GM12878 (cell line): ENCODE measurements around the gene DNAJA4. TPM values are rescaled to one million over a fixed set of nuclear protein-coding genes. Genes with fewer than 3 reads are reported as not detected.

ENCODE experiments used
- ATAC-seq: fragments of 200-7000 bp; cut with Tn5 transposase; 3 replicates; pipeline ENCODE4 v1.9.1; 2020; ENCODE audit warnings: mild to moderate bottlenecking, moderate library complexity
- BruUV-seq: library from RNA; stranded (reverse); fragments of 400-500 nt; replicated peaks from 2 replicates; lab custom pipeline; 2021; lab: Mats Ljungman, UMichigan
- CTCF ChIA-PET: fragments of 300-600 bp; sonication (Branson Sonifier 250); formaldehyde crosslinking; extraction: SDS; loops from one replicate; lab custom pipeline; 2021; ENCODE audit warnings: inconsistent platforms; lab: Yijun Ruan, JAX
- POLR2A ChIA-PET: fragments of 350-600 bp; formaldehyde crosslinking; extraction: SDS; loops from one replicate; lab custom pipeline; 2021; ENCODE audit warnings: inconsistent platforms; lab: Charles Lee
- RAD21 ChIA-PET: fragments of 300-600 bp; sonication (Branson Sonifier 250); formaldehyde crosslinking; loops from one replicate; lab custom pipeline; 2023; ENCODE audit warnings: antibody characterized with exemption; ENCODE audit not compliant: unreplicated experiment; lab: Charles Lee
- SMC1A ChIA-PET: fragments of 300-600 bp; sonication (Branson Sonifier 250); formaldehyde crosslinking; loops from one replicate; lab custom pipeline; 2023; ENCODE audit not compliant: unreplicated experiment, uncharacterized antibody; lab: Charles Lee
- DNase-seq: peaks from one replicate; pipeline ENCODE4 v3.0.0-alpha.2; 2011; ENCODE audit warnings: low read depth, low spot score
- FAIRE-seq: peaks from 3 replicates; lab custom pipeline; 2011; peaks lifted over from hg19 to GRCh38; lab: Jason Lieb, UNC
- H2AFZ ChIP-seq: 2 replicates; pipeline ENCODE4 v1.6.0; 2011; ENCODE audit warnings: low read depth, low read length, control low read depth; ENCODE audit not compliant: control insufficient read depth
- H3K27ac ChIP-seq: 2 replicates; pipeline ENCODE4 v1.5.1; 2011; ENCODE audit warnings: control low read depth; ENCODE audit not compliant: control insufficient read depth, insufficient read depth
- H3K27me3 ChIP-seq, 2 experiments: replicated peaks in 1 of 2; 2 replicates each; pipeline versions ENCODE4 v1.6.0 to v1.6.1; 2011; ENCODE audit warnings: low read length in 1 of 2; ENCODE audit not compliant: control insufficient read depth in 2 of 2, insufficient read depth in 2 of 2
- H3K36me3 ChIP-seq, 2 experiments: 2 replicates each; pipeline ENCODE4 v1.5.1; 2011; ENCODE audit warnings: low read length in 1 of 2; ENCODE audit not compliant: control insufficient read depth in 2 of 2, insufficient read depth in 2 of 2
- H3K4me1 ChIP-seq: 2 replicates; pipeline ENCODE4 v1.6.1; 2011; ENCODE audit warnings: mild to moderate bottlenecking, low read length, moderate library complexity, mixed read lengths; ENCODE audit not compliant: control insufficient read depth, insufficient read depth
- H3K4me2 ChIP-seq: 2 replicates; pipeline ENCODE4 v1.6.0; 2011; ENCODE audit warnings: control low read depth; ENCODE audit not compliant: control insufficient read depth, insufficient read depth
- H3K4me3 ChIP-seq: fragments of 200-600 bp; sonication (generic); 2 replicates; pipeline ENCODE4 v1.5.1; 2016
- H3K79me2 ChIP-seq: 2 replicates; pipeline ENCODE4 v1.6.0; 2011; ENCODE audit warnings: low read length; ENCODE audit not compliant: control insufficient read depth, insufficient read depth
- H3K9ac ChIP-seq: 2 replicates; pipeline ENCODE4 v1.8.0; 2011; ENCODE audit warnings: low read length, control low read depth, mixed read lengths; ENCODE audit not compliant: control insufficient read depth, insufficient read depth
- H3K9me3 ChIP-seq: replicated peaks from 3 replicates; pipeline ENCODE4 v1.5.1; 2011; ENCODE audit warnings: mild to moderate bottlenecking, low read length; ENCODE audit not compliant: control insufficient read depth, insufficient read depth
- H4K20me1 ChIP-seq: 2 replicates; pipeline ENCODE4 v1.6.0; 2011; ENCODE audit not compliant: control insufficient read depth, insufficient read depth
- ATF3 ChIP-seq: IDR thresholded peaks from 2 replicates; pipeline ENCODE4 v1.6.1; 2011; ENCODE audit warnings: low read depth, mild to moderate bottlenecking, low read length, moderate library complexity, borderline replicate concordance; ENCODE audit errors: extremely low read depth
- BHLHE40 ChIP-seq, 2 experiments: fragments of 450-650 bp in 1 of 2; IDR thresholded peaks; 2 replicates each; pipeline ENCODE4 v1.6.1; 2011 to 2017; ENCODE audit warnings: low read depth in 2 of 2, borderline replicate concordance in 1 of 2, improper control_type of control experiment in 1 of 2, low read length in 1 of 2, mild to moderate bottlenecking in 1 of 2
- CHD2 ChIP-seq: IDR thresholded peaks from 2 replicates; pipeline ENCODE4 v1.6.1; 2011; ENCODE audit warnings: low read depth, low read length, improper control_type of control experiment, borderline replicate concordance
- CREM ChIP-seq: IDR thresholded peaks from 2 replicates; pipeline ENCODE4 v1.6.1; 2014; ENCODE audit warnings: antibody characterized with exemption, low read depth
- EED ChIP-seq: sonication (generic); IDR thresholded peaks from 2 replicates; pipeline ENCODE4 v1.6.1; 2016; ENCODE audit warnings: antibody characterized with exemption, low read depth
- EP300 ChIP-seq, 2 experiments: fragments of 150-350 bp in 1 of 2; IDR thresholded peaks; 2 replicates each; pipeline ENCODE4 v1.6.1; 2011 to 2012; ENCODE audit warnings: low read depth in 2 of 2, low read length in 2 of 2, borderline replicate concordance in 1 of 2, improper control_type of control experiment in 1 of 2, inconsistent platforms in 1 of 2; ENCODE audit not compliant: control insufficient read depth in 1 of 2
- MTA3 ChIP-seq: IDR thresholded peaks from 2 replicates; pipeline ENCODE4 v1.6.1; 2012; ENCODE audit warnings: low read length, inconsistent platforms, borderline replicate concordance
- PAX5 ChIP-seq: IDR thresholded peaks from 2 replicates; pipeline ENCODE4 v1.6.1; 2011; ENCODE audit warnings: low read depth, low read length, borderline replicate concordance
- POLR2AphosphoS2 ChIP-seq: IDR thresholded peaks from 2 replicates; pipeline ENCODE4 v1.6.1; 2011; ENCODE audit warnings: low read depth, mild to moderate bottlenecking, low read length, improper control_type of control experiment, moderate library complexity
- RFX5 ChIP-seq: IDR thresholded peaks from 2 replicates; pipeline ENCODE4 v1.6.1; 2011; ENCODE audit warnings: low read depth, low read length, improper control_type of control experiment
- SMAD1 ChIP-seq: fragments of 450-650 bp; IDR thresholded peaks from 2 replicates; pipeline ENCODE4 v1.6.1; 2018; ENCODE audit warnings: mild to moderate bottlenecking, low read depth; ENCODE audit not compliant: partially characterized antibody
- ZZZ3 ChIP-seq: IDR thresholded peaks from 2 replicates; pipeline ENCODE4 v1.6.1; 2011; ENCODE audit warnings: low read depth; ENCODE audit not compliant: control insufficient read depth, insufficient read length
- WGBS: methylation state at CpG from one replicate; pipeline ENCODE4 v1.1.6; 2016; ENCODE audit warnings: low lambda C conversion rate; ENCODE audit not compliant: insufficient replicate concordance, insufficient coverage; ENCODE audit errors: missing lambda C conversion rate; 5-methylcytosine and 5-hydroxymethylcytosine counted together
- in situ Hi-C: fragments of 300-500 bp; cut with MboI; formaldehyde crosslinking; loops from 9 replicates; pipeline ENCODE4 v1.14.3; 2018; ENCODE audit warnings: mixed read lengths
- intact Hi-C: fragments of 100-400 bp; cut with micrococcal nuclease; formaldehyde crosslinking; loops from one replicate; pipeline ENCODE4 v1.14.2; 2022; ENCODE audit not compliant: unreplicated experiment
- polyA plus RNA-seq, 11 experiments: library from polyadenylated mRNA; depleted of rRNA in 4 of 11; unstranded in 6 of 11; stranded (reverse) in 5 of 11; fragments of >200 nt; fragmentation: Nextera tagmentation in 4 of 11; fragmentation: Illumina TruSeq in 1 of 11; extraction: Ambion mirVana in 4 of 11; extraction: Trizol in 1 of 11; gene quantifications; 1 replicate in 1 of 11; 2 replicates in 10 of 11; pipeline versions ENCODE4 v1.2.1 to v1.2.3, GENCODE V29; 2011 to 2016; ENCODE audit warnings: inconsistent platforms in 2 of 11, missing spikeins in 2 of 11, low read depth in 1 of 11
- total RNA-seq, 4 experiments: library from RNA; depleted of rRNA in 3 of 4; stranded (reverse); fragments of >200 nt in 3 of 4; fragmentation: Illumina TruSeq in 1 of 4; extraction: Trizol in 1 of 4; gene quantifications; 2 replicates each; pipeline versions ENCODE4 v1.2.1 to v1.2.3, GENCODE V29; 2013 to 2021
- TF ChIP-seq, protein P1 (sequence below): fragments of 450-650 bp; IDR thresholded peaks from 2 replicates; pipeline ENCODE4 v1.6.1; 2016; ENCODE audit warnings: mild to moderate bottlenecking, moderate library complexity, borderline replicate concordance
- TF ChIP-seq, protein P2 (sequence below): fragments of 450-650 bp; IDR thresholded peaks from 2 replicates; pipeline ENCODE4 v1.6.1; 2017; ENCODE audit warnings: antibody characterized with exemption, mild to moderate bottlenecking, moderate library complexity

DNAJA4 gene
- total and polyA plus RNA-seq, 10 of the 15 experiments (the other 5 are each of a cell fraction or from before 2014, with no cell fraction given): 0.01 to 10.4 (median 4.1) TPM

DNA sequence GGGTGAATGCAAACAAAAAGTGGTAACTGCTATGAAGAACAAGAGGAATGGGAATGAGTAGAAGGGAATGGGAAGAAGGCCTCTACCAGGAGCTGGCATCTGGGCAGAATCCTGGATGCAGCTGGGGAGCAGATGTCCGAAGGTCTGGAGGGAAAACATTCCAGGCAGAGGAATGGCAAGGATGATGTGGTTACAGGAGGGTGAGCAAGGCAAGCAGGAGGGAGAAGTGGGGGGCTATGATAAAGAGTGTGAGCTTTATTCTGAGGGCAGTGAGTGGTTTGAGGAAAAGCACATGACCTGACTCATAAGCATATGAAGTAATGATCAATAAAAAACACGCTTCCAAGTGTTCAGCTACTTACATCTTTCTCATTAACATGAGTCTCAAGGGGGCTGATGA, 18.0 kb downstream of the DNAJA4 start:
- RAD21 ChIA-PET: no interaction called here
- TF ChIP-seq EP300 (IDR thresholded peaks at IDR 0.05; ENCODE audit: borderline replicate concordance in 1 of 2, control insufficient read depth in 1 of 2, low read depth in 2 of 2, low read length in 2 of 2) (no peak), ZZZ3 (no peak), MTA3 (no peak), ATF3 (no peak), POLR2AphosphoS2 (no peak), RFX5 (no peak), CHD2 (no peak), EED (no peak), BHLHE40 (IDR thresholded peaks at IDR 0.05; ENCODE audit: borderline replicate concordance in 1 of 2, low read depth in 2 of 2, low read length in 1 of 2) (no peak), SMAD1 (no peak), CREM (no peak), PAX5 (no peak)
- TF ChIP-seq, protein P1, sequence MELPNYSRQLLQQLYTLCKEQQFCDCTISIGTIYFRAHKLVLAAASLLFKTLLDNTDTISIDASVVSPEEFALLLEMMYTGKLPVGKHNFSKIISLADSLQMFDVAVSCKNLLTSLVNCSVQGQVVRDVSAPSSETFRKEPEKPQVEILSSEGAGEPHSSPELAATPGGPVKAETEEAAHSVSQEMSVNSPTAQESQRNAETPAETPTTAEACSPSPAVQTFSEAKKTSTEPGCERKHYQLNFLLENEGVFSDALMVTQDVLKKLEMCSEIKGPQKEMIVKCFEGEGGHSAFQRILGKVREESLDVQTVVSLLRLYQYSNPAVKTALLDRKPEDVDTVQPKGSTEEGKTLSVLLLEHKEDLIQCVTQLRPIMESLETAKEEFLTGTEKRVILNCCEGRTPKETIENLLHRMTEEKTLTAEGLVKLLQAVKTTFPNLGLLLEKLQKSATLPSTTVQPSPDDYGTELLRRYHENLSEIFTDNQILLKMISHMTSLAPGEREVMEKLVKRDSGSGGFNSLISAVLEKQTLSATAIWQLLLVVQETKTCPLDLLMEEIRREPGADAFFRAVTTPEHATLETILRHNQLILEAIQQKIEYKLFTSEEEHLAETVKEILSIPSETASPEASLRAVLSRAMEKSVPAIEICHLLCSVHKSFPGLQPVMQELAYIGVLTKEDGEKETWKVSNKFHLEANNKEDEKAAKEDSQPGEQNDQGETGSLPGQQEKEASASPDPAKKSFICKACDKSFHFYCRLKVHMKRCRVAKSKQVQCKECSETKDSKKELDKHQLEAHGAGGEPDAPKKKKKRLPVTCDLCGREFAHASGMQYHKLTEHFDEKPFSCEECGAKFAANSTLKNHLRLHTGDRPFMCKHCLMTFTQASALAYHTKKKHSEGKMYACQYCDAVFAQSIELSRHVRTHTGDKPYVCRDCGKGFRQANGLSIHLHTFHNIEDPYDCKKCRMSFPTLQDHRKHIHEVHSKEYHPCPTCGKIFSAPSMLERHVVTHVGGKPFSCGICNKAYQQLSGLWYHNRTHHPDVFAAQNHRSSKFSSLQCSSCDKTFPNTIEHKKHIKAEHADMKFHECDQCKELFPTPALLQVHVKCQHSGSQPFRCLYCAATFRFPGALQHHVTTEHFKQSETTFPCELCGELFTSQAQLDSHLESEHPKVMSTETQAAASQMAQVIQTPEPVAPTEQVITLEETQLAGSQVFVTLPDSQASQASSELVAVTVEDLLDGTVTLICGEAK: no peak
- TF ChIP-seq, protein P2, sequence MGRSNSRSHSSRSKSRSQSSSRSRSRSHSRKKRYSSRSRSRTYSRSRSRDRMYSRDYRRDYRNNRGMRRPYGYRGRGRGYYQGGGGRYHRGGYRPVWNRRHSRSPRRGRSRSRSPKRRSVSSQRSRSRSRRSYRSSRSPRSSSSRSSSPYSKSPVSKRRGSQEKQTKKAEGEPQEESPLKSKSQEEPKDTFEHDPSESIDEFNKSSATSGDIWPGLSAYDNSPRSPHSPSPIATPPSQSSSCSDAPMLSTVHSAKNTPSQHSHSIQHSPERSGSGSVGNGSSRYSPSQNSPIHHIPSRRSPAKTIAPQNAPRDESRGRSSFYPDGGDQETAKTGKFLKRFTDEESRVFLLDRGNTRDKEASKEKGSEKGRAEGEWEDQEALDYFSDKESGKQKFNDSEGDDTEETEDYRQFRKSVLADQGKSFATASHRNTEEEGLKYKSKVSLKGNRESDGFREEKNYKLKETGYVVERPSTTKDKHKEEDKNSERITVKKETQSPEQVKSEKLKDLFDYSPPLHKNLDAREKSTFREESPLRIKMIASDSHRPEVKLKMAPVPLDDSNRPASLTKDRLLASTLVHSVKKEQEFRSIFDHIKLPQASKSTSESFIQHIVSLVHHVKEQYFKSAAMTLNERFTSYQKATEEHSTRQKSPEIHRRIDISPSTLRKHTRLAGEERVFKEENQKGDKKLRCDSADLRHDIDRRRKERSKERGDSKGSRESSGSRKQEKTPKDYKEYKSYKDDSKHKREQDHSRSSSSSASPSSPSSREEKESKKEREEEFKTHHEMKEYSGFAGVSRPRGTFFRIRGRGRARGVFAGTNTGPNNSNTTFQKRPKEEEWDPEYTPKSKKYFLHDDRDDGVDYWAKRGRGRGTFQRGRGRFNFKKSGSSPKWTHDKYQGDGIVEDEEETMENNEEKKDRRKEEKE: no peak

More for the DNA sequence above, 18.0 kb downstream of the DNAJA4 start:
- FAIRE-seq: no peak
- ChIA-PET POLR2A (interaction anchor here (0.6 kb wide), 1 partner anchor 18 kb away, joined by 3 read pairs; no protein-coding TSS in a partner anchor), SMC1A (interaction anchor here (1.1 to 1.8 kb wide), 3 partner anchors 10 to 17 kb away, joined by 3 to 5 read pairs (median 4); partner anchors contain the start of gene SKIC8), CTCF (interaction anchor here (0.9 to 1.6 kb wide), 5 partner anchors 9 to 316 kb away, joined by 3 to 7 read pairs (median 3); no protein-coding TSS in a partner anchor)
- no peak for DNase-seq
- Histone ChIP-seq H3K9me3 (no peaks in the 10 kb centered on the region), H3K4me1 (no peaks in the 10 kb centered on the region), H3K27ac (no peak overlapping the region), H3K36me3 (peaks cover 4 to 27% of the 10 kb centered on the region in 2 experiments; a peak in 3 of 4 replicates), H2AFZ (no peak overlapping the region), H3K27me3 (no peaks in the 10 kb centered on the region), H3K4me2 (no peak overlapping the region), H4K20me1 (no peaks in the 10 kb centered on the region), H3K9ac (no peak overlapping the region), H3K4me3 (no peak overlapping the region), H3K79me2 (no peaks in the 10 kb centered on the region)
- no peak for ATAC-seq
- in situ Hi-C loops: no loop called here
- intact Hi-C loops: no loop called here
- BruUV-seq: no TSS peak
- 46% methylated on average over 2 of the region's 2 CpGs for WGBS
